EL (cell line): Measurements from ENCODE around the gene IRX4.

Source experiments
- DNase-seq: peaks from one replicate; pipeline ENCODE4 v3.0.0-alpha.2; 2016

Gene IRX4

DNA sequence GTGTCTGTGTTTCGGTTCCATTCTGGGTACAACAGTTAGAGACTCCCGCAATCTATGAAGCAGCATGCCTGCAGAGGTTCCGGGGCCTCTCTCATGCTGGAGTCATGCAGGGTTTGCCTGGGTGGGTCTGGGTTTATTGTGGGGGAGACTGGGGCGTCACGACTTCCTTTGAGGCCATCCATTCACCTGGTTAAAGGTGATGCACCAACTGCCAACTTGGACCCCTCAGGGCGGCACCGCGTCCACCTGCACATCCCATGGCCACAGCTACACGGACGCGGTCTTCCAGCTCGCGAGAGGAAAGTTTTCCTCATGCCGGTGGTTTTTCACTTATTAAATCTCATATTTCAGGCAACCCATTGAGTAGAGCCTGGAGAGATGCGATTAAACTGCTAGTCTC lies 30.9 kb upstream of the IRX4 start:
- DNase-seq = no peak

DNA sequence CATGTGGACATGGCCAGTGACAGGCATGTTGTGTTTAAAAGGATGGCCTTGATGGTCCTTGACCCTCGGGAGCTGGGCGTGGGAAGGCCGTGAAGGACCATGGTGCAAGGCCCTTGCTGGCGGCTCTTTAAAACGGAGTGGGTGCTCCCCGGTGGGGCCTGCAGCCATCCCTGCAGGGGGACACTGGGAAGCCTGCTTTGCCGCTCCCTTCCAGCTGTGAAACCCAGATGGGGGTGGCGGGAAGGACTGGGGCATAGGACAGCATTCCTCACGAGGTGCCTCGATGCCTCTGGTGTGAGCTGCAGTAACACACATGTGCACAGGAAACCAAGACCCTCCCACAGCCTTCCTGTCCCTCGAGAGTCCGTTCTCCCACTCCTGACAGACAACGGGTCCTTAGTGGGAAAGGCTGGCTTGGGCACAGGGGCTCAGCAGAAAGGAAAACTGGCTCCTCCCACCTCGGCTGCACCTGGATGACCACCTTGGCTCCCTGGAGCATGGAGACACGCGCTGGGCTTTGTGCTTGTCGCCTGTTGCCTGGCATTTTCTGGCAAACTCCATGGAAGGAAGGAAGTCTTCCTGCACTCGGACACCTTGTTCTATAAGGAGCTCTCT lies 30.3 kb upstream of the IRX4 start:
- DNase-seq = no peak

DNA sequence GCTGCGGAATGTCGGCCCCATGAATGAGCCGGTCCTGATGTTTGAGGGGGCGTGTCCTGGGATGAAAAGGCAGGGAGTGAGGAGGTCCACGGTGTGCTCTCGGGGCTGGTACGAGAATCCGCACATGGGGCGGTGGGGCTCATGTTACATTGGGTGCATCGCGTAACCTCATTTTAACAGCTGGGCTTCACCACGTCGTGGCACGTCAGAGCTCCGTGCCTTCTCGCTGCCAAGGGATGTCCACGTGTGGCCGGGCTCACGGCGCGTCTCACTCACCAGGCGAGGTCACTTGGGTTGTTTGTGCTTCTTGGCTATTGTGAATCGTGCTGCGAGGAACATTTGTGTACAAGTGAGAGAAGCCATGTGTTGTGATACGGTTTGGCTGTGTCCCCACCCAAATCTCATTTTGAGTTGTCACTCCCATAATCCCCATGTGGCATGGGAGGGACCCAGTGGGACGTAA lies 29.1 kb upstream of the IRX4 start:
- DNase-seq = no peak

DNA sequence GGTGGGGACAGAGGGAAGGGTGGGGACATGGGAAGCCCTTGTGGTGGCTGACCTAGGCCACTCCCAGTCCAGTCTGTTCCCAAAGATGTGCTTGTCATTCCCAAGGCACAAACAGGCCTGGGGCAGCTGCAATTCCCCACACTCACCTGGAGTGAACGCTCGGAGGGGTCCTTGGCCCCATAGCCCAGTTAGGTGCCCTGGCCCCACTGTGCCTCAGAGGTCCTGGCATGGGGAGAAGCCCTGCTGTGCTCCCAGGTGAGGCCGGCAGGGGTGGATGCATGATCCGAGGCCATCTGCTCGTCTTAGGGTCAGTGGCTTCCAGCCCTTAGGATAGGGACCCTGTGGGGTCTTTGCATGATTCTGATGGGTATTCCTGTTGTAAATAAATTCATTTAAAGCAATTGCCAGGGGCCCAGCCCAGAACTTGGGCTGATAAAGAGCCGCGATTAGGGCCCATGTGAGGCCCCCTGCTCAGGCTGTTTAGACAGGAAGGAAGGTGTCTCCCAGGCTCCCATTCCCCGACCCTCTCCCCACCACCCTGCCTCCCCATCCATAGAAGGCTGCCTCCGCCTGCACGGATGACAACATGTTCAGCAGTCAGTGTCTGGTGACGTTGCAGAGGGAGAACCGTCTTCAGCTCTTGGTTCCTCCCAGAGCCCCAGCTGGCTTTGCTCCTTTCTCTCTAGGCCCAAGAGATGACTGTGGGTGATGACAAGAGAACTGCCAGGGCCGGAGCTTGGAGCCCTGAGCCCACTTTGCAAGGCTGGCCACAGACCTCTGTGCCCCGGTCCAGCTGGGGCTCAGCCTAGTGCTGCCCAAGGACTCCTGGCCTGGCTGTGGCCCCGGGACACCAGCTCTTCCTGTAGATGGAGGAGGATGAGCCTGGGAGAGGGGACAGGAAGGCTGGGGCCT lies 28.4 kb upstream of the IRX4 start:
- DNase-seq = no peak

DNA sequence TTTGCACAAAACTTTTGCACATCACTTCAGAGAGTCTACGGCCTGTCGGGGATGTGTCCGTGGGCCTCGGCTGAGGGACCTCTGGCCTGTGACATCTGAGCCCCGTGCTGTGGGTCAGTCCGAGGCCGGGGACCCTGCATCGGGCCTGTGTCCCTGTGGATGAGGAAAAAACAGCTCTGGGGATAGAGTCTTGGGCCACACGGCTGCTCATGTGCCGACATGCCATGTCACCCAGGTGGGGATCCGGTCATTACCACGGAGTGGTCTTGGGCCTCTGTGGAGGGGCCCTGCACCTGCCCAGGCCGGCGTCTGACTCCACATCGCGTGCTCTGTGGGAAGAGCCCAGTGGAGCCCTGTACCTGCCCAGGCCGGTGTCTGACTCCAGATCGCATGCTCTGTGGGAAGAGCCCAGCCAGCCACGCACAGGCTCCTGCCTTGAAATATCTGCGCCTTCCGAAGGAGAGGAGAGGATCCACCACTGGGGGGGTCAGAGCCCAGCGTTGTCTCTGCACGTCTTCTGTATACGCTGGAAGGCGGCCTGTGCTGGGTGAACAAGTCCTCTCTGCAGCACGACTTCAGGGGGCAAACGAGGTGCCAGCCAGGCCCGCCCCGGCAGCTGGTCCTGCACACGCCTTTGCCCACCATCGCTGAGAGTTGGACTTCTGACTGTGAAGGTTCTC lies 27.5 kb upstream of the IRX4 start:
- no peak for DNase-seq

DNA sequence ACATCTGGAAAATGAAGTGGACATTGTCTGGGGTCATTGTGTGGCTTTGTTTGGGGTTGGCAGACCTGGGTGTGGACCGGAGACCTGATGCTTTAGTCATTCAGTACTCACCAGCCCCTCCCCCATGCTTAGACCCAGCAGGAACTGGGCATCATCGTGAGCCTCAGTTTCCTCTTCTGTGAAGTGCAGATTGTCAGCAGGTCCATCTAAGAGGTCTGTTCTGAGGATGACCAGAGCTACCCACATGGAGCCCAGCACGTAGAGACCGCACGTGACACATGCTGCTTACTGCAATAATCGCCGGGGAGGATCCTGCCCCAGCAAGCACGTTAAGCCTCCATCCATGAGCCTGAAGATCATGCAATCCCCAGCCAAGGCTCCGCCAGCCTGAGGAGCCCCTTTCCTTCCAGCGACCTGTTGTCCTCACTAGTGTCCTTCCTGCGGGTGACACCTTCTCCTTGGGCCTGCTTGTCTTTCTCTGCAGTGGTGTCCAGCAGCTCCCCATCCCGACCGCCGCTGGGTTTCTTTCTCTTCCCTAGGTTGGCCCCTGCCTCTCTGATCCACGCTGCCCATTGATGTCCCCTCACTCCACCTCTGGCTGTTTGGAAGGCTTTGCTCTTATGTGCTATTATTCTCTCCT lies 26.7 kb upstream of the IRX4 start:
- no peak for DNase-seq

DNA sequence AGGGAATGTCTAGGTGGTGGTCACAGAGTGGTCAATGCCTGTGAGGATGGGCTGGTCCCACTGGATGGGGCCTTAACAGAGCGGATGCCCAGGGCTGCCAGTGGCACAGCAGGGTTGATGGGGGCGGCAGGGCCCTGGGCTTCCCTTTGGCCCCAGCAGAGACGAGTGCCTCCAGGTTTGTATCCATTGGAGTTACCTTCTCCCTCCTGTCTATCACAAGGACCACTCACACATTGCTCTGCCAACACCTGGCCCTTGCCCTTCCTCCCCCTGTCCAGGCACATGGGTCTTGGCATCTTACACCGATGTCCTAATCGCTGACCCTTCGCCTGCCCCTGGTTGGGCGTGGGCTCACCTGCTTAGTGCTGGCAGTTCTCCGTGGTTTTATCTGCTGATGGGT lies 26.2 kb upstream of the IRX4 start:
- DNase-seq = no peak

DNA sequence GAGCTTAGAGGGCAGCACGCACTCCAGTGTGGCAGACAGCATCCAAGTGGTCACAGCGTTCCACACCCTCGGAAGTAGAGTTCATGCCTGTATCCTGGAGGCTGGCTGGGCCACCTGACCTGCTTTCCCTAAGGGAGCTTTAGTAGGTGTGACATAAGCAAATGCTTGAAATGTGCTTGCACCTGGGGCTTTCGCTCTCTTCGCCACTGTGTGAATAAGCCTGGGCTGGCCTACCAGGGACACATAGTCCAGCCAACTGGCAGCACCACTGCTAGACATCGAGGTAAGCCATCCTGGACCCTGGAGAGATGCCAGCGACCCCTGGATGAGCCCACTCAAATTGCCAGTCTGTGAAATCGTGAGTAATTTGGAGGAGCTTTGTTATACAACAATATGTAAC lies 24.9 kb upstream of the IRX4 start:
- no peak for DNase-seq

DNA sequence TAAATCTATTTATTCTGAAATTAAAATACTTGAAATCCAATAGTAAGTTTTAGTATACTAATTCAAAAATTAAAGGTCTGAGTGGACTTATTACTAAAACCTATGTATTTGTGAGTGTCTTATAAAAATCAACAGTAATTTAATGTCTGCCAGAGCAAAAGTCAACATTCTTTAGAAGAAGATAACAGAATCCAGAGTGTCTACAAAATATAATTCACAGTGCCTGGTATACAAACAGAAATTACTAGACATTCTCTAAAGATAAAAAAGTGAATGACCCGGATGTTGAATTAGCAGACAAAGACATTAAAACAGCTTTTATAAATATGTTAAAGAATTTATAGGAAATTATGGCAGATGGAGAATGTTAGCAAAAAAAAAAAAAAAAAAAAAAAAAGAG lies 22.4 kb upstream of the IRX4 start:
- no peak for DNase-seq

DNA sequence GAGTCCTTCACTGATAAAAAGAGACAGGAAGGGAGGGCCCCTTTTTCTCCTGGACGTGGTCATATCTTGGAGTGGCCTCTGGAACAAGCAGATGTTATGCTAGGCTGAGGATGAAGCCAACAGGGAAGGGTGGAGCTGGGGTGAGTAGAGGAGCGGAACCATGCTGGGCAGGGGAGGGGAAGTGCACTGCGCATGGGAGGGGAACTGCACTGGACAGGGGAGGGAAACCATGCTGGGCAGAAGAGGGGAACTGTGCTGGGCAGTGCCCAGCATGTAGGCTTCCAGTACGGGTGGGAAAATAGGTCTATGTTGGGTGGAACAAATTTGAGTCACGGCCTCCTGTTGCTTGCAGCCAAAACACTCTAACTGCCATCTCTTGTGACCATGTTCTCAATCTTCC lies 19.3 kb upstream of the IRX4 start:
- no peak for DNase-seq

DNA sequence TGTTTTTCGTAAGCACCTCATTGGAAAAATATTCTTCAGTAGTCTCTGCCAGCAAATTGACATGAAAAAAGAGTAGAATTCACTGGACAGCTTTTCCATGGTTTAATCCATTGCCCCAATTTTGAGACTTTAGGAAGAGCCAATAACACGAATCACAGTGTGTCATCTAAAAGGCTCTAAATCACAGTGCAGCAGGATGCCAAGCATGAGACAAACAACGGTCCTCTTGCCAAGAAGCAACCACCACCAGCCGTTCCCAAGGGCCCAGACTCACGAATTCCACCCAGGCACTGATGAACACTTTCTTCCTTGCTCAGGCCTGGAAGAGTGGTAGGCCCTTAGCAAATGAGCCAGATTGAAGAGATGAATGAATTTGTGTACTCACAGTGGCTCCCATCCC lies 18.3 kb upstream of the IRX4 start:
- DNase-seq = peak; percentile 4

DNA sequence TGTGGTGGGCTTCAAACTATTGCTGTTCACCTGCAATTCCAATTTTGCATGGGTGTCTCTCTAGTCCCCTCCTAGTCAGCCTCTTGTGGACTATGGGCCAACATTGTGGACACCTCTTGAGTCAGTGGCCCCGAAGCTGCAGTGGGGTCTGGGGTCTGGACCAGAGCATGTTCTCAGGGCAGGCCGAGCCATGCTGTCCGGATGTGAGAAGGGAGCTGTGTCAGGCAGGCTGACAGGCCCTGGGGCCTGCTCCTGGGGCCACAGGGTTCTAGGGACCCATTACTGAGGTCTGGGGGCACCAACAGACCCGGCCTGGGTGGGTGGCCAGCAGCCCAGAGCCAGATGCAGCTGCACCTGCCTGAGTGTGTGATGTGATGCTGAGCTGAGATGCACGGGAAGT lies 16.5 kb upstream of the IRX4 start:
- DNase-seq = no peak

DNA sequence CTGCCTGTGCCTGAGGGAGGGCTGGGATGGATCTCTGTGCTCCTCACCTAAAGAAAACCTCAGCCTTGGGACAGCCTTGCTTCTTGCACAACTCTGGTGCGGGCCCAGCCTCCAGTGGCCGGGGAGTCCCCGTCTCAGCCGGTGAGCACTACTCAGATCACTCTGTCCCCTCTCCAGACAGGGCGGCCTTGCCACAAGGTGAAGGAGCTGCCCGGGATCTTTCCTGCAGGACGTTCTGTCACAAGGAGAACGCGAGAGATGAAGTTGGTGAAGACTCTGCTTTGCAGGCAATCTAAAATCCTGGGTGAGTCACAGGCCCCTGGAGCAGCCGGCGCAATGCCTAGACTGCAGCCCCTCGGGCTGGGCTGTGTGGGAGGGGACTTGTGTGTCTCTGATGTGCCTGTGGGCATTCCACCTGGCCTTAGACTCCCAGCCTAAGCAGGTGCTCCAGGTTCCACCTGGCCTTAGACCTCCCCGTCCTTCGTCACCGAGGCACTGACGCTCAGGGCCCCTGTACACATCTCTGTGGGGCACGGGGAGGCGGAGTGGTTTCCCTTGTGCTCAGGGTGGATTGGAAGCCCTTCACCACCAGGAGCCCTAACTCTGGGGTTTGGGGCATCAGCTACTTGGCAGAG lies 15.2 kb upstream of the IRX4 start:
- DNase-seq = no peak

DNA sequence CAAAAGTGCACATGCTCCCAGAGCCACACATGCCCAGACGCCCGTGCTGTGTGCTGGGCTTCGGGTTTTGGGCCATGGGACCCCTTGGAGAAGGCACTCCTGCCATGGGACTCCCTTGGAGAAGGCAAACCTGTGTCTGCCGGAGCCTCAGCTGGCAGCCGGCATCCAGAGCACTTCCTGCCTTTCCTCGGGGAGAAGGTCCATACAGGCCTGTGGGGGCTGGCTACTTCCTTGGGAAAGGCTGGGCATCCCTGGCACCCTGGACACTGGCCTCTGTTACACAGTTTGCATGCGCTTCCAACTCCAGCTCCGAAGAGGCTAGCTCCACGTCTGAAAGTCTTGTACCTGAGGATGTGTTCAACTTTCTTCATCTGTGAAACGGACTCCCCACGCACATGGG lies 14.7 kb upstream of the IRX4 start:
- no peak for DNase-seq

DNA sequence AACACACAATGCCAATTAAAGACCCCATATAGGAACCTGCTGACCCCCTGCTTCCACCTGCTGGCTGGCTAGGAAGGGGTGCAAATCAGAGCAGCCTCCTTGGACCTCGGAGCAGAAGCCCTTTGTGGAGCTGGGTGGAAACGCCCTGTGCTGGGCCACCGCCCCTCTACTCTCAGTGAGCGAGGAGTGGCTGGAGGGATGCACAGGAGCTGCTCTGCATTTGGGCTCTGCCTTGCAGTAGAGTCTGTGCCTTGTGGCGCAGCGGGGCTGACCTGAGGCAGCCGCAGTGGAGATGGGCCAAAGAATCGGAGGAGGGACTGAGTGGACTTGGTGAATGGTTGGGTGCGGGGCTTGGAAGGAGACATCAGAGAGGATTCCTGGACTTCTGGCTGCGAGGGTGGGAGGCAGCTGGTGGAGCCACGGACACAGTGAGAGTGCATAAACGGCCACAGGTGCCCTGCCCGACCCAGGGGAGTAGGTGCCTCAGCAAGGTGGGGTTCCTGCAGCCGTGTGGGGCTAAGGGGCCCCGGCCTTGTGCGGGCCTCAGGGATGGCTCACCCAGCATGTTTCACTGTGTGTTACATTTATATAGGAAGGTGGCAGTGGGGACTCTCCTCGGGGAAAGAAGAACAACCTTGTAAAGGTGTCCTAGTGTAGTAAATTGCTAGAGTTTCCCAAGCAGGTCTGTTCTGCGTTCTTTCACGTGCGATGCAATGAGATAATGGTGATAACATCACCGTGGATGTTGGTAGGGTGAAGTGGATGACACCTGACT lies 14.1 kb upstream of the IRX4 start:
- DNase-seq = no peak

DNA sequence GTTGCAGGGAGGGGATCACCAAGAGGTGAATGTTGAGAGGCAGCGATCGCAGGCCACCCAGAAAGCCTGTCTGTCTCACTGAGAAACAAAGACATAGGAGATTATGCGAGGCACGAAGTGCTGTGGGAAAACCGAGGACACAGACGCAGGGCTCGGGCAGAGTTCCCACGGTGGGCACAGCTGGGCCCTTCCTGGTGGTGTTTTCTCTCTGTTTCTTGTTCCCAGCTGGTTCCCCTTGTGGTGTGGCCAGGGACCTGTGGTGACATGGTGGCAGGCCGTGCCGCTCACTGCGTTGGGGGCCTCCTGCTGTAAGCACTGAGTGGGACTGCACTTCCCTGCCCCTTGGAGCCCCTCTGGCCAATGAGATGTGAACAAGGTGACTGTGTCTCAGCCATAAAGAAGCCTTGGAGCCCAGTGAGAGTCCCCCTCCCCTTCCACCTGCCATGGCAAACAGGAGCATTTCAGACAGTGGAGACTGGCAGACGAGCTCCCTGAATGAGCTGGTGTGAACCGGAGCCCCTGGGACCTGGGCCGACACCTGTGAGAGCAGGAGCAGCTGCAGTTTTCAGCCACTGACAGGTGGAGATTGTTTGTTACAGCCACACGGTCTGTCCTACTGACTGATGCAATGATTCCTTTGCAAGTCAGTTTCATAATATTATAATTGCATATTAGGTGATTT lies 13.2 kb upstream of the IRX4 start:
- DNase-seq = no peak

DNA sequence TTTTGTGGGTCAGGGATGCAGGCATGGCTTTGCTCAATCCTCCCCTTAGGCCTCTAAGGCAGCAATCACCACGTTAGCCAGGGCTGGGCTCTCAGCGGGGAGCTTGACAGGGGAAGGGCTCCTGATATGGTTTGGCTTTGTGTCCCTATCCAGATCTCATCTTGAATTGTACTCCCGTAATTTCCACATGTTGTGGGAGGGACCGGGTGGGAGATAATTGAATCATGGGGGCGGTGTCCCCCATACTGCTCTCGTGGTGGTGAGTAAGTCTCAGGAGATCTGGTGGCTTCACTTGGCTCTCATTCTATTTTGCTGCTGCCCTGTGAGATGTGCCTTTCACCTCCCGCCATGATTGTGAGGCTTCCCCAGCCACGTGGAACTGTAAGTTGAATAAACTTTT lies 11.5 kb upstream of the IRX4 start:
- DNase-seq = no peak

DNA sequence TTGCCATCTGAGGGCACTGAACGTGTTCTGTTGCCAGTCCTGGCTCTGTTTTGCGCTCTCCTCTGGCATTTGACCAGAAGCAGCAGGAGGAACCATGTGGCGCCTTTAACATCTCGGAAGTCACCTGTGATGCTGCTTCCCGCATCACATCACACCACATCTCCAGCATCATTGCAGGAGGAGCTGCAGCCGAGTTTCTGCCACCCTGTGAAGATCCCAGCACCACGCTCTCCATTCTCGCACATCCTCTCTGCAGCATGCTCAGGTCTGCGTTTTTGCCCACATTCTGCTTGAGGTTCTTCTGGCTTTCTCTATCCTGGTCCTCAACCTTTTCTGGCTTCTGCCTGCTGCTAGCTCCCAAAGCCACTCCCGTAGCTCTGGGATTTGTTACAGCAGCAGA lies 11.0 kb upstream of the IRX4 start:
- DNase-seq = no peak

DNA sequence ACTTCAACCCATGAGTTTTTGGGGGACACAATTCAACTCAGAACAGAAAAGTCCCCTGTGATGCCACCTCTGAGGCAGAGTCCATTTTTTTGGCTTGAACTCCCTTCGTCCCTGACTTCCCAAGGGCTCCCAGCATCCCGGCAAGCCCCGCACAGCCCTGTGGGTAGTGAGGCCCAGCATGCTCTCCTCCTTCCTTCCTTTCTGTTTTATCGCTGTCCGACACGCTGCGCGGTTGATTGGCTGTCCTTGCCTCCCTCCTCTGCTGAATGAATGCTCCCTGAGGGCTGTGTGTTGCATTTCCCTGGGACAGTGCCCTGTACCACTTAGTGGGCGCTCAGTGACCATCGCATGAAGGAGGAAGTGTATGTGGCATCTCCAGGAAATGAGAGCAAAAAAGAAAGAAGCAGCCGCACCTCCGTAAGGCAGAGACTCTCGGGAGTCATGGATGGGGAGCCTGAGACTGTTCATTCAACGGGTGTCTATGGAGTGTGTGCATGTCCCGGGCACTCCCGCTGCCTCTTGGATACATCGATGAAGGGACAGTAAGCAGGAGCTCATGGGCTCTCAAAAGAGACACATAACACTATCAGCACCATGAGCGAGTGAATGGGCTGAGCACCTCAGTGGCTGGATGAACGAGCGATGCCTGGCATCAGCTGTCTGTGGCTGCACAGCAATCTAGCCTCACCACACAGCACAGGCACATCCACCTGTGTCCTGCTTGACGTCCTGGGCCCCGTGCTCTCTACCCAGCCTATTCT lies 10.1 kb upstream of the IRX4 start:
- no peak for DNase-seq

DNA sequence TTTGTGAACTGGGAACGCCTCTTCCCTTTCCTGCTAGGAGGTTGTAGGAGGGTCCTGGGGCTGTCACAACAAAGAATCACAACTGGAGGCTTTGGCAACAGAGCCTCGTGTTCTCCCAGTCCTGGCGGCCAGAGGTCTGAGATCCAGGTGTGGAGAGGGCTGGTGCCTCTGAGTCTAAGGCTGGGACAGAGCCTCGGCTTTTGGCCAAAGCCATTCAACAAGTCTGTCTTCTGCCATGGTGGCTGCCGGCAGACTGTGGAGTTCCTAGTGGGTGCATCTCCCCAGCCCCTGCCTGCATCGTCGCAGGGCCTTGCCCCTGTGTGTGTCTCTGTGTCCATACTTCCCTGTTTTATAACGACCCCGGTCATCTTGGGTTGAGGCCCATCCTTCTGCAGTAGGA lies 9.5 kb upstream of the IRX4 start:
- DNase-seq = no peak

DNA sequence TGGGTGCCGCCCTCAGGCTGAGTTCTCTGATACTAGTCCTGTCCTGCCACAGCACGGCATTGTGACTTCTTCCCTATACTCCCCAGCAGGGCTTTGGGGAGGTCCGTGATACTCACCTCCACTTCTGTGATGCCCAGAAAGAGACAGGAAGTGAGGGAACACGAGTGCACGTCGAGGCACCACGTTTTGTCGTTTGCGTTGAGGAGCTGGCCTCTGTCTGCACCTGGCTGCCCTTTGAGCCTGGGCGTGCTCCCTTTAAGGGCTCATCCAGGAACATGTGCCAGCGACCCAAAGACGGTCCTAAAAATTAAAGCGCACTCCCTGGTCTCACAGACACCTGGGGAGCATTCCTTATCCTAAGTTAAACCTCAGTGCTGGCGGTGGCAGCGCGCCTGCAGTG lies 8.7 kb upstream of the IRX4 start:
- no peak for DNase-seq
